ENCODE data around the gene NSFL1C. TPM values are rescaled to one million over a fixed set of nuclear protein-coding genes. Genes with fewer than 3 reads are reported as not detected.

NSFL1C gene
- total and polyA plus RNA-seq, 9 of the 15 experiments (the other 6 are each of a cell fraction or from before 2014, with no cell fraction given) = 20.8 to 119 (median 47.0) TPM

- no peak for TF ChIP-seq ZBTB33 (CRISPR knock-in tag; IDR thresholded peaks at IDR 0.05)
- TF ChIP-seq ZNF408 (CRISPR knock-in tag; IDR thresholded peaks at IDR 0.05; ENCODE audit: low read depth) = no peak
- TF ChIP-seq THRB (CRISPR knock-in tag; conservative IDR thresholded peaks at IDR 0.05) = no peak
- no peak for TF ChIP-seq CHD7 (IDR thresholded peaks at IDR 0.05; ENCODE audit: low read depth, low read length)
- TF ChIP-seq RNF2 (IDR thresholded peaks at IDR 0.05) = no peak
- no peak for TF ChIP-seq ZNF584 (CRISPR knock-in tag; IDR thresholded peaks at IDR 0.05; ENCODE audit: low read depth)
- TF ChIP-seq KLF10 (CRISPR knock-in tag; IDR thresholded peaks at IDR 0.05) = no peak
- no peak for TF ChIP-seq TCF7 (IDR thresholded peaks at IDR 0.05; ENCODE audit: borderline replicate concordance)
- peak; percentile 26 for TF ChIP-seq POU5F1 (IDR thresholded peaks at IDR 0.05; ENCODE audit: borderline replicate concordance, low read depth, low read length, partially characterized antibody)
- TF ChIP-seq SIN3B (IDR thresholded peaks at IDR 0.05; ENCODE audit: low read depth) = no peak
- no peak for TF ChIP-seq ZNF778 (CRISPR knock-in tag; IDR thresholded peaks at IDR 0.05)
- no peak for TF ChIP-seq ZNF699 (CRISPR knock-in tag; IDR thresholded peaks at IDR 0.05; ENCODE audit: insufficient replicate concordance)
- TF ChIP-seq ZNF134 (CRISPR knock-in tag; conservative IDR thresholded peaks at IDR 0.05) = no peak
Observed at GRCh38 chr20:1392693-1393506, 73.7 kb downstream of the NSFL1C start, which contains the start of gene FKBP1A (continued).
